WI38 (cell line): ENCODE data around the gene KLHL29.

Experiments used
- H3K4me3 ChIP-seq: 2 replicates; pipeline ENCODE4 v1.5.1; 2011; ENCODE audit warnings: low read depth, mild to moderate bottlenecking, control low read depth, low read length
- TF ChIP-seq, protein P1 (sequence below): IDR thresholded peaks from 2 replicates; pipeline ENCODE4 v1.5.1; 2012; ENCODE audit warnings: low read depth, mild to moderate bottlenecking, control low read depth, low read length

The KLHL29 gene

DNA sequence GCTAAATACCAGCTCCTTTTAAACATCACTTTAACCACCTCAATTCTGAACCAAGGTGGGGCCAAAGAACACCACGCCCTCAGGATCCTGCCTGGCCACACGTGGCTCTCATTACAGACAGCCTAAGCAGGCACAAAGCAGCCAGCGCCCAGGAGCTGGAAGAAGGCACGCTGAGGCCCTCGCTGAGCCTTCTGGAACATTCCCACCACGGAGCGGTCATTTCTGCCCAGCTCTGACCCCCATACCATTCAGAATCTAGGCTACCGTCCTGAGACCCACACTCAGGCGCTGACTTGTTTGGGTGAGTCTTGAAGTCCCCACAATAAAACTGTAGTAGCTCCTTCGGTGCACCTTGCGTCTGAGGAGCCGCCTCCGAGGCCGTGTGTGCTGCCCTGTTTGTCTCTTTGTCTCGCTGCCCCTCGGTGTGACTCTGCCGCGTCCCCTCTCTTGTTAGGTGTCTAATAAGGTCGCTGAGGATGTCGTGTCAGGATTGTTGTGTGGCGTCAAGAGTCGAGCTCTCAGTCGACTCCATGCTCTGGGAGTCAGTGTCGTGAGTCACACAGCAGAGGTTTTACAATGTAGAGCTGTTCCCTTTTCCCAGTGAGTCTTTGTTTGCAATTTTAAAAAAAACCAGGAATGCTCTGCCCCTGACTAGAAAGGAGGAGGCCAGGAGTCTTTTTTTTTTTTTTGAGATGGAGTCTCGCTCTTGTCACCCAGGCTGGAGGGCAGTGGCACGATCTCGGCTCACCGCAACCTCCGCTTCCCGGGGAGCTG, 242.4 kb downstream of the KLHL29 start:
- no peak overlapping the region for H3K4me3 ChIP-seq
- TF ChIP-seq, protein P1, sequence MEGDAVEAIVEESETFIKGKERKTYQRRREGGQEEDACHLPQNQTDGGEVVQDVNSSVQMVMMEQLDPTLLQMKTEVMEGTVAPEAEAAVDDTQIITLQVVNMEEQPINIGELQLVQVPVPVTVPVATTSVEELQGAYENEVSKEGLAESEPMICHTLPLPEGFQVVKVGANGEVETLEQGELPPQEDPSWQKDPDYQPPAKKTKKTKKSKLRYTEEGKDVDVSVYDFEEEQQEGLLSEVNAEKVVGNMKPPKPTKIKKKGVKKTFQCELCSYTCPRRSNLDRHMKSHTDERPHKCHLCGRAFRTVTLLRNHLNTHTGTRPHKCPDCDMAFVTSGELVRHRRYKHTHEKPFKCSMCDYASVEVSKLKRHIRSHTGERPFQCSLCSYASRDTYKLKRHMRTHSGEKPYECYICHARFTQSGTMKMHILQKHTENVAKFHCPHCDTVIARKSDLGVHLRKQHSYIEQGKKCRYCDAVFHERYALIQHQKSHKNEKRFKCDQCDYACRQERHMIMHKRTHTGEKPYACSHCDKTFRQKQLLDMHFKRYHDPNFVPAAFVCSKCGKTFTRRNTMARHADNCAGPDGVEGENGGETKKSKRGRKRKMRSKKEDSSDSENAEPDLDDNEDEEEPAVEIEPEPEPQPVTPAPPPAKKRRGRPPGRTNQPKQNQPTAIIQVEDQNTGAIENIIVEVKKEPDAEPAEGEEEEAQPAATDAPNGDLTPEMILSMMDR: no peak

DNA sequence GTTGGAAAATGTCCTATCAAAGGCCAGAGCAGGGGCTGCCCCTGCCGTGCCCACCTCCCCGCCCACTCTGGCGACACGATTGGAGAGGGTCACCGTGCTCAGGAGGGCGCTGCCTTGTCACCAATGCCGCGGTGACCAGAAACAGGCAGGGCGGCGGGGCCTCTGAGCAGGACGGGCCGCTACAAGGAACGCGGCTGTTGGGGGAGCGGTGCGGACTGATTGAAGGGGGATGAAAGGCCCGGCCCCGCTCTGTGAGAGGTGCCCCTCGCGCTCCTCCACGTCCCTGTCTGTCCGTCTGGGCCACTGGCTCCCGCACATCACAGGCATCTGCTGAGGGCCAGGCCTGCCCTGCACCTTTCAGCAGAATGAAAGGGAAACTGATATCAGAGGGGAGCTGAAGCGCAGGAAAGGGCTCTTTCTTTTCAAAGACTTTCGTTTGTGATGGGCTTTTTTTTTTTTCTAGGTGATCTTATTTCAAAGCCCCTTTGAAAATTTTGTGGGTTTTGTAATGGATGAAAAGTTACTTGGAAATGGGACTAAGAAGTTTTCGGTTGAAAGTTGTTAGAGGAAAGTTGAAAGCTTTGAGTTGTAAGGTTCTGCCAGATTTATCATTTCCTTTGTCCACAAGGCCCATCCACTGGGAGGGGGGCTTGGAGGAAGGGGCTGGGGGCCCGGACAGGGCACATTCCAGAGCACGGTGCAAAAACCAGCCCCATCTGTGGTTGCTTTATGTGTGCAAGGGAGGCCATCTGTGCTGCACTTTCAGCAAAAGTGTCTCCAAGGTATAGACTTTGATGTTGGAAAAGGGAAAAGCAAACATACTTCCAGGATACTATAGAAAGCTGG, 244.2 kb downstream of the KLHL29 start:
- H3K4me3 ChIP-seq: no peak overlapping the region
- TF ChIP-seq, protein P1: no peak

DNA sequence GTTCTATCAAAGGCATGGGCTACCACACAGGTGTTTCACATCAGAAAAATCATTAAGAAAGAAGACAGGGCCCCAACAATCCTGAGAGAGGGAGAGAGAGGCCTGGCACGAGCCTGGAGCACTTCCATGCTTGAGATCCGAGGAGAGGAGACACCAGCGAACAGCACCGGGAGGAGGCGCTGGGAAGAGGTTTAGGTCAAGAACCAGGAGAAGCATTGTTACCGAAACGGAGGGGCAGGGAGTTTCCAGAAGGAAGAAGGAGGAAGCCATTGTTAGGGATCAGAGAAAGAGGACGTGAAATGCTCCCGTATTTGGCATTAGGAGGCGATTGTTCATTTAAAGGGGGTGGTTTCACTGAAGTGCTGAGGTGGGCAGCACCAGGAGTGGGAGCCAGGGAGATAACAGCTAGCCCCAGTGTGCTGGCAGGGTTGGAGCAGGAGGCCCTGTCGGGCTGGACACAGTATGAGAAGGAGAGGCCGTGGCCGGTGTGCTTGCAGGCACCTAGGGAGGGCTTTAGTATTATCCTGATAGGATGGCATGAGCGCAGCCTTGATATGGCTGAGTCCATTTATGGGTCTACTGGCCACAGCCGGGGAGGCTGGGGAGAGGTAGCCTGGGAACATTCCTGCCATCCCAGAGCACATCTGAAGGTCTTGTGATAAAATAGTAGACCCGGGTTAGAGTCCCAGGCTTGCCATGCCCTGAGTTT, 244.9 kb downstream of the KLHL29 start:
- TF ChIP-seq, protein P1: no peak

DNA sequence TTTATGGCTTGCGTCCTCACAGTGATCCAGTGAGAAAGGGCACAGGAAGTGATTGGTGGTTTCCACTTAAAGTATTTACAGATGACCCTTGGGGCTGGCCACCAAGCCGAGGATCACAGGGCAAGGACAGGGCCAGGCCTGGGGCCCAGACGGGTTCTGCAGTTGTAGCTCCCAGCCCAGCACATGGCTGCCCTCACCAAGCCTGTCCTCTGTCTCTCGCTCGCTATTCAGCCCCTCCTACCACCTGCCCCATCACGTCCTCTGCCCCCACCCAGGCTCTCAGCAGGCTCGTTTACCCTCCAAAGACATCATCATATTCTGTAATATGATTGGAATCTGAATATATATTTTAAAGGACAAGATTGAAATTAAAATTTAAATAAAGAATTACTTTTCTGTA, 246.0 kb downstream of the KLHL29 start:
- H3K4me3 ChIP-seq: no peak overlapping the region

More for the DNA sequence above, 244.9 kb downstream of the KLHL29 start:
- H3K4me3 ChIP-seq: no peak overlapping the region

DNA sequence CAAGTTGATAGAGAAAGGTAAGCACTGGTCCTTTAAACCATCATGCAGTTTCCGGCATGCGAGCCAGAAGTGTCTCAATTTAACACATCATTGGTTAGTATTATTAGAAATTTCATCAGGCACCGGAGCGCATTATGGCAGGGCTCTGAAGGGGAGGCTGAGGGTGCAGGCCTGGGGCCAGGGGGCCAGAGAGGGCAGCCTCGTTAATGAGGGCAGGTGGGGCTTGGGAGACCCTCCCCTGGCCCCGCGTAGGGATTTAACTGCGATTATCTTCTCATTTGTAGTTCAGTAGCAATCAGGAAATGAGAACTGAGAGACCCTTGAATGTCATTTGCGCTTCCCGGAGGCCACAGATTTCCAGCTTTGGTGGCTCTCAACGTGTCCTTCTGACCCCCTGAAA, 246.4 kb downstream of the KLHL29 start:
- H3K4me3 ChIP-seq: no peak overlapping the region
- TF ChIP-seq, protein P1: no peak

More for the DNA sequence above, 246.0 kb downstream of the KLHL29 start:
- TF ChIP-seq, protein P1: no peak

DNA sequence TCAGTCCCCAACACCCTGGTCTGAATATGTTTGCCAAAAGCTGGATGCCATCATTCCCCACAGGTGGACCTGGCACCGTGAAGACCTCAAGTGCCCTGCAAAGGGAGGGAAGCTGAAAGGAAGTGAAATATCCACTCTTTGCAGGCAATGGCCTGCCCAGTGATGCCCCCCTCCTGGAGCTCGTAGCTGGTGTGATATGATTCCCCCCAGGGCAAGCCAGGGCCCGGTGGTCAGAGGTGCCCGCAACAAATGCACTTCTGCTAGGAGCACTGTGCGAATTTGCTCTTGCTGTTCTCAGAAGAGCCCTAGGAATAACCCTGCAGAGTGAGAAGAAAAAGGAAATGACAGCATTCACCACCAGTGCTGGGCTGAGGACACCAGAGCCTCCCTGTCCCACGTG, 247.4 kb downstream of the KLHL29 start:
- TF ChIP-seq, protein P1: no peak
- H3K4me3 ChIP-seq: no peak overlapping the region
